HG02981 (cell line): Measurements from ENCODE around the gene MARF1.
"Not testable (repeated sequence)": the region's sequence is repeated elsewhere in the genome, so short reads cannot be mapped to it uniquely, and the experiment has no call there.

Experiments
- ATAC-seq: cut with Tn5 transposase; IDR thresholded peaks from one replicate; pipeline ENCODE4 v1.9.1; 2021; ENCODE audit warnings: mild to moderate bottlenecking, moderate library complexity; ENCODE audit not compliant: unreplicated experiment

MARF1 gene

DNA sequence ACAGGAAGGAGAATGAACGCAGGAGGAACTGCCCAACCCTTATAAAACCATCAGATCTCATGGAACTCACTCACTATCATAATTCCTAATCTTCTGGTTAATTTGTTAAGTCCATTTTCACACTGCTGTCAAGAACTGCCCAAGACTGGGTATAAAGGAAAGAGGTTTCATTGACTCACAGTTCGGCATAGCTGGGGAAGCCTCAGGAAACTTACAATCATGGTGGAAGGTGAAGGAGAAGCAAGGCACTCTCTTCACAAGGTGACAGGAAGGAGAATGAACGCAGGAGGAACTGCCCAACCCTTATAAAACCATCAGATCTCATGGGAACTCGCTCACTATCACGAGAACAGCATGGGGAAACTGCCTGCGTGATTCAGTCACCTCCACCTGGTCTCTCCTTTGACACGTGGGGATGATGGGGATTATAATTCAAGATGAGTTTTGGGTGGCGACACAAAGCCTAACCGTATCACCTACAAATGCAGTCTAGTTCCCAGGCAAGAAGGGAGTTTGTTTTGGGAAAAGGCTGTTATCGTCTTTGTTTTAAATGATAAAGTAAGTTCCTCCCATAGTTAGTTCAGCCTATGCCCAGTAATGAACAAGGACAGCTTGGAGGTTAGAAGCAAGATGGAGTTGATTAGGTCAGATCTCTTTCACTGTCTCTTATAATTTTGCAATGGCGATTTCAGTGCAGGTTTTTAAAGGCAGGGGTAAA, 68.9 kb downstream of the MARF1 start:
- not testable (repeated sequence) for ATAC-seq

DNA sequence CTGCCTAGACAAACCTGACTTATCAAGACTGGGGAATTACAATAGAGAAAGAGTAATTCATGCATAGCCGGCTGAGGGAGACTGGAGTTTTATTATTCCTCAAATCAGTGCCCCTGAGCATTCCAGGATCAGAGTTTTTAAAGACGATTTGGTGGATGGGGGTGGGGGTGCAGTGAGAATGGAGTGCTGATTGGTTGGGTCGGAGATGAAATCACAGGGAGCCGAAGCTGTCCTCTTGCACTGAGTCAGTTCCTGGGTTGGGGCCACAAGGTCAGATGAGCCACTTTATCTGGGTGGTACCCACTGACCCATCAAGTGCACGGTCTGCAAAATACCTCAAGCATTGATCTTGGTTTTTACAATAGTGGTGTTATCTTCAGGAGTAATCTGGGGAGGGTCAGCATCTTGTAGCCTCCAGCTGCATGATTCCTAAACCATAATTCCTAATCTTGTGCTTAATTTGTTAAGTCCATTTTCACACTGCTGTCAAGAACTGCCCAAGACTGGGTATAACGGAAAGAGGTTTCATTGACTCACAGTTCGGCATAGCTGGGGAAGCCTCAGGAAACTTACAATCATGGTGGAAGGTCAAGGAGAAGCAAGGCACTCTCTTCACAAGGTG, 69.6 kb downstream of the MARF1 start:
- ATAC-seq = no peak

DNA sequence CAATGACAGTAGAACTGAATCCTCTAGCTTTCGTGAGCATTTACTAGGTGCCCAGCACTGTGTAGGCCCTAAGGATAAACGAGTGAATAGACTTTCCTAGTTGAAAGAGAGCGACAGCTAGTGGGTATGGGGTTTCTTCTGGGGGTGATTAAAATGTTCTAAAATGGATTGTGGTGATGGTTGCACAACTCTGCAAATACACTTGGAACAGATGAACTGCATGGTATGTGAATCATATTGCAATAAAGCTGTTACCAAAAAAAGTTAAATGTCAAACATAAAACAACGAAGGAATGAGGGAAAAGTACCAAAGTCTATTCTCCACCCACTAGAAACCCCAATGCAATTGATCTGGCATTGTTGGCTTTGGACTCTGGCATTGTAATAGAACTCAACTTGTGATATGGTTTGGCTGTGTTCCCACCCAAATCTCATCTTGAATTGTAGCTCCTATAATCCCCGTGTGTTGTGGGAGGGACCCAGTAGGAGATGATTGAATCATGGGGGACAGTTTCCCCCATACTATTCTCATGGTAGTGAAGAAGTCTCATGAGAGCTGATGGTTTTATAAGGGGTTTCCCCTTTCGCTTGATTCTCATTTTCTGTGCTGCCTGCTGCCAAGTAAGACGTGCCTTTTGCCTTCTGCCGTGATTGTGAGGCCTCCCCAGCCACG, 70.5 kb downstream of the MARF1 start:
- ATAC-seq = no peak

DNA sequence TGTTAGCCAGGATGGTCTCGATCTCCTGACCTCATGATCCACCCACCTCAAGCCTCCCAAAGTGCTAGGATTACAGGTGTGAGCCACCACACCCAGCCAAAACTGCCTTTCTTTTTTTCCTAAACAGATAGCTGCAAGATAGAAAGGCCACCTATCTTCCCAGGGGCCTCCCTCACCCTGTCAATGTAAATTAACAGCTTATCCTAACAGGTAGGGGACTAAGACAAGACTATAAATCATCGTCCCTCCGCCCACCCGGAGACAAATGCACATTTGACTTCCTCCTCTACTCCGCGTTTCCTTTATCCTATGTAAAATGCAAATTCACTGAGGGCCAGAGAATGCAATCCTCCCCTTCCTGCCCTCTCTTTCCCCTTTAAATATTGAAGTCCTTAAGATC, 71.4 kb downstream of the MARF1 start:
- ATAC-seq = no peak

DNA sequence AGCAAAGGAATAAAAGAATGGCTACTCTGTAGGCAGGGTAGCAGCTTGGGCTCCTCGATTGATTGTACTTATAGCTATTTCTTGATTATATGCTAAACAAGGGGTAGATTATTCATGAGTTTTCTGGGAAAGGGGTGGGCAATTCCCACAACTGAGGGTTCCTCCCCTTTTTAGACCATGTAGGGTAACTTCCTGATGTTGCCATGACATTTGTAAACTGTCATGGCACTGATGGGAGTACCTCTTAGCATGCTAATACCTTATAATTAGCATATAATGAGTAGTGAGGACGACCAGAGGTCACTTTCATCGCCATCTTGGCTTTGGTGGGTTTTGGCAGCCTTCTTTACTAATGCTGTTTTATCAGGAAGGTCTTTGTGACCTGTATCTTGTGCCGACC, 72.3 kb downstream of the MARF1 start:
- not testable (repeated sequence) for ATAC-seq

DNA sequence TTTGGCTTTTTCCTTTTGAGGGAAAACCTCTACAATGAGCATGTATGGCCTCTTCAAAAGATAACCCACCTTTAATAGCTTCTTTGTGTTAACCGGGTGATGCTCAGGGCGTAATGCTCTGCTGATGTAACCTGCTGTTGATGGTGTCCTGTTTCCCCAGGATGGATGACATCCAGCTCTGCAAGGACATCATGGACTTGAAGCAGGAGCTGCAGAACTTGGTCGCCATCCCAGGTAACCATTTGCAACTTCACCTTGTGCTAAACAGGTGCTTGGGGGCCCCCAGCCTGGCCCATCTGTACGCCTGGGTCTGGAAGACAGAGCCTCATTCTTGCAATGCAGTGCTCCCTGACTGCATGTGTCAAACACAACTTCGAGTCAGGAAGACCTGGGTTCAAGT, 75.1 kb downstream of the MARF1 start:
- ATAC-seq = no peak

DNA sequence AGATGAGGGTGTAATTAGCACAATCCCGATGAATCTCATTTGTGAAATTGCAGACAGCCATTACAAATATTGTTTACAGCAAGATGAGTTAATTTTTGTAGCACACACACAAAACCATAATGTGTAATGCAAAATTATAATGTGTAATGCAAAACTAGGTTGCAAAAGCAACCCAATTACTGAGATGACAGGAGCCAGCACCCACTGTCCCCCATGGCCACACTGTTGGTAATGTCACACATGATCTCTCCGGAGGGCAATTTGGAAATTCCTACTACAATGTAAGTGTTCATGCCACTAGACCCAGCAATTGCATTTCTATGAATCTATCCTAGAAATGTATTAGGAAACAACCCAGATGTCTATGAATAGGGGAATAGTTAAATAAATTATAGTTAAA, 76.9 kb downstream of the MARF1 start:
- ATAC-seq = no peak

DNA sequence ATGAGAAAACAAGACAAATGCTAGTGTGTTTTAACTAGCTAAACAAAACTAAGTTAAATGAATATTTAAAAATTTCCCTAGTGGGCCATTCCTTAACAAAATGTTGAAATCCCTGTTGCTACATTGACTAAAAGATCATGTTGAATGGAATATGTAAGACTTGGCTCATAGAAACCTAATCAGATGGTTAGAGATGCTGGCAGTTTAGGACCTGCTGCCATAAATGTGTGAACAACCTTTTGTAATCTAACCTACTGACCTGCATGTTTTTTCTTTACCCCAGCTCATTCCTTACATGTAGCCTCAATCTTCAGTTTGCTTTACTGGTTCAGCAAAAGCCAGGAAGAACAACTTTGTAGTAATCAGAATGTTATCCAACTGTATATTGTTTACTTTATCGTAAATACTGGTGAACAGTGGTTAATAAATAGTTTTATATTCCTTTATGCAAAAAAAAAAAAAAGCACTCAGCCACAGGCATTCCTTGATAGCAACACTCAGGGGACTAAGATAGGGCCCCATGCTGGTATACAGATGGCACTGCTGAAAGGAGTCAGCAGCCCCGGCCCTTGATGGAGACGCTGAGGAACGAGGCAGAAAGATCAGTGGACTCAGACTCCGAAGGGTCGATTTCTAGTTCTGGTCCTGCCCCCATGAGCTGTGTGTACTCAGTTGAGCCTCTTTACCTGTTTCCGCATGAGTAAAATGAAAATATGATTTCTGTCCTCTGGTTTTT, 78.2 kb downstream of the MARF1 start:
- ATAC-seq = no peak

DNA sequence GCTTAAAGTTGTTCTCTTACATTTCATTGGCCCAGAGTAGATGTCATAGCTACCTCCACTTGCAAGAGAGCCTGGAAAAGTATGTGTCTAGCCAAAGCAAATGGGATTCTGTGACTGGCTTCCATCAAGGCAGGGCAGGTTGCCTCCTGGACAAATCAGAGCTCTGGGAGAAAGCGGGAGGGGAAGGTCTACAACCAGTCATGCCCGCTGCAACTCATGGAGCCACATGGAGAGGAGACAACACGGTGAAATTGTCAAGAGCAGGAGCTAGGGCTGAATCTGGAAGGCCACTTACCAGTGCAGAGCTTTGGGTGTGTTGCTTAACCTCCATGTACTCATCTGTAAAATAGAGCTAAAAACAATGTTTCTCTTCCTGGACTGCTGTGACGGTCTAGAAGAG, 83.8 kb downstream of the MARF1 start:
- ATAC-seq = no peak

DNA sequence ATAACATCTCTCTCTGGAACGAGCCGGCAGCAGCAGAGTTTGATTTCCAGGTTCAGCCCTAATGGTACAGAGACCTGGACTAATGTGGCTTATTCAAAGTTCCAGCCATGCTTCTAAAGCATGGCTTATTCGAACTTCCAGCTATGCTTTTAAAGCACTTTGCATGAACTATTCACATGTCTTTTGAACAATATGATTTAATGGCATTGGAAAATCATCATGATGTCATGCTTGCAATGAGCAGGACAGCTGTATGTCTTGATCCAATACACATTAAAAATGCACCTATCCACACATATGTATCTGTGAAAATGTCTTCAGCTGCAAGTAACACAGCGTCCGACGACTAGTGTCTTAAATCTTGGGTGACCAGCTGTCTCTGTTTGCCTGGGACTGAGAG, 85.7 kb downstream of the MARF1 start:
- no peak for ATAC-seq

DNA sequence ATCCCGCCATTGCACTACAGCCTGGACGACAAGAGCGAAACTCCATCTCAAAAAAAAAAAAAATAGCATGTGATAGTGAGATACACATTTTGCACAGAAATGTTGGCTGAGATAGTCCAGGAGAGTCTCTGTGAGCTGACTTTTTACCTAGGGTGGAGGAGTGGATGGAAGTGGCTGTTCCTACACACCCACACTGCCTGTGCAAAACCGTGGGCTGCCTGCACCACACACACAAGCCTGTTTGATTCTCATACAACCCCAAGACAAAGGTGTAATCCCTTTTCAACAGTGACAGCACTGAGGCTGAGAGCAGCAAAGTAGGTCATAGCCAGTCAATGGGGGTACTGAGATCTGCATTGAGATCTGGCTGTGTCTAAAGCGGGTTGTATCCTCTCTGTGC, 86.8 kb downstream of the MARF1 start:
- ATAC-seq = no peak

DNA sequence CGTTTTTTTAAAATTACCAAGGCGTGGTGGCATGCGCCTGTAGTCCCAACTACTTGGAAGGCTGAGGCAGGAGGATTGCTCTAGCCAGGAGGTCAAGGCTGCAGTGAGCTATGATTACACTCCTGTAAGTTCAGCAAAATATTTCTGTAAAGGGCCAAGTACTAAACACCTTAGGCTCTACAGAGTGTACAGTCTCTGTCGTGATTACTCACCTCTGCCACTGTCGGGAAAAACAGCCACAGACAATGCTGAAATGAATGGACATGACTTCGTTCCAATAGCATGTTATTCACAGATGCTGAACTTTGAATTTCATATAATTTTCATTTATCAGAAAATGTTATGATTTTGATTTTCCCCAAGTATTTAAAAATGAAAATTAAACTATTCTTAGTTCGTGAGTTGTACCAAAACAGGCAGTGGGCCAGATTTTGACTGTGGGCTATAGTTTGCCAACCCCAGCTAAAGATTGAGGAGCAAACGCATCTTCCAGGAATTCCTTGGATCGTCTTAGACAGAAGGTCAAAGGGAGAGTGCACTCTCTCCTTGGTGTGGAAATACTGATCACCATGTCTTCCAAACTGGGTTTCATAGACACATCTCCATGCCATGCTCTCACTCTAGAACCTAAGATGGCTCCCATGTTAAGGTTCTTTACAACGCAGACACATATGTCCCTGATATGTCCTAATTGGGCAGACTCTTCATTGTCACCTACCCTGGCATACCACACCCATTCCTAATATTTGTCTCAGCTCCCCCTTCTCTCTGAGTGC, 89.5 kb downstream of the MARF1 start:
- ATAC-seq = no peak

DNA sequence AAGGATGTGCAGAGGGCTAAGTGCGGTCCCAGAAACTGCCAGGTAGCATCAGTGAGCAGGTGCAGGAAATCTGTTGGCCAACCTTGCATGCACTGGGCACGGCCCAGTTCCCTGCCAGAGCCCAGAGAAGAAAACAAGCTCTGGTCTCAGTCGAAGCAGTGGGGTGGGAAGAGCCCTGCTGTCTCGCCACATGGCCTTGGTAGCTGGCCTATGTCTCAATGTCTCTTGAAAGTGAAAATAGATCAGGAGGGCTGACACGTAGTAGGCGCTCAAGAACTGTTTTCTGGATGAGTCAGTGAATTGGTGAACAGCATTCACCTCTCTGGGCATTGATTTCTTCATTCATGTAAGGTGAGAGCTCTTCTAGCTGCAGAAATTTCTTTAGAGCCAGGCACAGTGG, 90.4 kb downstream of the MARF1 start:
- no peak for ATAC-seq

DNA sequence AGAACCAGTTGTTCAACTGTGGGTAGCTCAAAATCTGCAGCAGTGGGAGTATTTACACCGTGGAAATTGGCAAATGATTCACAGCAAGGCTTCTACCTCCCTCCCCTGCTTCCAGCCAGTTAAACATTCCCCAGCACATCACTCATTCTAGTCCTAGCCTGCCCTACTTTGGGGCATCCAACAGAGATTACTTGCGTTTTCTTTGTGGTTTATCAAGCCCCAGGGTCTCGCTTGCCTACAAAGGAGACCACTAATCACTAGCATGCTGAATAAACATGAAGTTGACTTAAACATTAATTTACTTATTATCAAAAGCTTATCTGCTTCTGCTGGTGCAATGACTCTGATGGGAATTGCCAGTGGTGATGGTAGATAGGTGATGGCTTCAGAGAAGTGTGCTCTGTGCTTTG, 94.5 kb downstream of the MARF1 start:
- ATAC-seq = no peak

DNA sequence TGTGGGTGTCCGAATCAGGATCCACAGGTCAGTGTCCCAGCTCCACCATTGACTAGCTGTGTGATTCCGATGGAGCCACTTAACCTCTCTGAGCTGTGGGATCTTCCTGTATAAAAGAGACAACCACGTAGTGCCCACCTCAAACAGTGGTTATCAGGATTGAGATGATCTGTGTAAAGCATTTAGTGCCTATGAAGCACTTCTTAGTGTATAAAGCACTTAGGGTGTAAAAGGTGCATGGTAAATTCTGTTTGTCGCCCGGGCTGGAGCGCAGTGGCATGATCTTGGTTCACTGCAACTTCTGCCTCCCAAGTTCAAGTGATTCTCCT, 95.2 kb downstream of the MARF1 start:
- no peak for ATAC-seq

DNA sequence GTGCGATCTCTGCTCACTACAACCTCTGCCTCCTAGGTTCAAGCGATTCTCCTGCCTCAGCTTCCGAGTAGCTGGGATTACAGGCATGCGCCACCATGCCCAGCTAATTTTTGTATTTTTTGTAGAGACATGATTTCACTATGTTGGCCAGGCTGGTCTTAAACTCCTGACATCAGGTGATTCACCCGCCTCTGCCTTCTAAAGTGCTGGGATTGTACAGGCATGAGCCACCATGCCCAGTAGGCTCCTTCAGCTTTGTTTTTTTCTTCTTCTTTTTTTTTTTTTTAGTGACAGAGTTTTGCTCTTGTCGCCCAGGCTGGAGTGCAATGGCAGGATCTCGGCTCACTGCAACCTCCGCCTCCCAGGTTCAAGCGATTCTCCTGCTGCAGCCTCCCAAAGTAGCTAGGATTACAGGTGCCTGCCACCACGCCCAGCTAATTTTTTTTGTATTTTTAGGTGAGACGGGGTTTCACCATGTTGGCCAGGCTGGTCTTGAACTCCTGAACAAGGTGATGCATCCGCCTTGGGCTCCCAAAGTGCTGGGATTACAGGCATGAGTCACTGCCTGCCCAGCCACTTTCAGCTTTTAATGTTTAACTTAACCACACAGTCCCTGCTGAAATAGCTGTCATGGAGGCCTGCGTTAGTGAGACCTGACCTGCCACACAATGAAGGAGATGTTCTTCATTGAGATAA, 95.7 kb downstream of the MARF1 start:
- not testable (repeated sequence) for ATAC-seq

DNA sequence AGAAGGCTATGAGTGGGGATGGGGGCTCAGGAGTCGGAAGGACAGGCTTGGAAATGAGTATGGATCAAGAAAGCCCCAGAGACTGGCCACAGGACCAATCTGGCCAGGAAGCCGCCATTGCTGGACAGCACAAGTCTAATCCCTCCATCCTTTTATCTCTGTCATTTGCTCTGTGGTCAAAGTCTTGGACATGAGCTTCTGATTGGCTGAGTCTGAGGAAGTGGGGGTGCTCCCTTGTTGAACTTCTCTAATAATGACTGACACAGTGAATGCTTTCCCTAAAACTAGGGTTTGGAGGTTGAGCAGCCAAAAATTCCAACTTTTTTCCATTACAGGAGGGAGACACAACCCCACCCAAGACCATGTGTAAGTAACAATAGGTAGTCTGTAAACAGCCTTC, 97.4 kb downstream of the MARF1 start:
- ATAC-seq = no peak

DNA sequence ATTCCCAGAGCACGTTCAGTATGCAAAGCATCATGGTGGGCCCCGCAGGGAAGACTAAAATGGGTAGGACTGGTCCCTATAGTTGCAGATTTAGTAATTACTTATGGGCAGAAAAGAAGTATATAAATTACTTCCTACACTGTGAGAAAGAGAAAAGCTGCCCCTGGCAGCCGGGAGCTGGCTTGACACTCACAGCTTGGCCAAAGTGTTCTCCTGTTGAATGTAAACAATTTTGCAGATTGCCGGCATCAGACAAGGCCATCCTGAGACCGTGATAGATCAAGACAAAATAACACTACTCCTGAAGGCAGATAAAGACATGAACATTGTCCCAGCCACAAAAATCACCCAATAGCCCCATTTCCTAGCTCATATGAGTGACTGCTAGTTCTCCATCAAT, 98.5 kb downstream of the MARF1 start:
- ATAC-seq = no peak
